G401 (cell line): ENCODE data around the gene ATXN1L. TPM values are rescaled to one million over a fixed set of nuclear protein-coding genes. Genes with fewer than 3 reads are reported as not detected.
"Not testable (repeated sequence)": the region's sequence is repeated elsewhere in the genome, so short reads cannot be mapped to it uniquely, and the experiment has no call there.

Source experiments
- DNase-seq: peaks from one replicate; pipeline ENCODE4 v3.0.0-alpha.2; 2015; ENCODE audit warnings: low spot score
- in situ Hi-C: cut with HindIII; loops from 2 replicates; pipeline ENCODE4 v1.10.0; 2016; ENCODE audit warnings: low sequenced_read_pairs, mixed read lengths
- total RNA-seq: library from RNA; depleted of rRNA; stranded (reverse); fragments of >200 nt; shearing (Covaris generic); gene quantifications from 2 replicates; pipeline ENCODE4 v1.2.3, GENCODE V29; 2014

Gene ATXN1L
- total RNA-seq, 1 experiment from 2014 or later = 5.7 TPM

GRCh38 chr16:71851746-71852145, 6.0 kb downstream of the ATXN1L start:
- DNase-seq = no peak
- in situ Hi-C loops = no loop called here

DNA sequence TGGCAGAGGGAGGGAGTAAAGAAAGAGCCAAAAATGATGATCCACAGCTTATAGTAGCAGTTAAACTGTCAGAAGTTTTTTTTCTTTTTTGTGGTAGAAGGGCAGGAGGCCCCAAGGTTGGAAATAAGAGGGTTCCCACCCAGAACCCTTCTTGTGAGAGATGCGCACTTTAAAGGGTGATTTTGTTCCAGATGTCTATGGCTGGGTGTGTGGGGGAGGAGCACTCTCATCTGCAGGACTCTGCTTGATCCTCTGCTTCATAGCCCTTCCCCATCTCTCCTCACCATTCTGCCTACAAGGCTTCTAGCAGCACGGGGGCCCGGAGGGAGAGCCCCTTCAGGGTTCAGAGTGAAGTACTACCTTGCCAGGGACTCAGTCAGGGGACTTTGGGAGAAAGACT, 6.4 kb downstream of the ATXN1L start:
- no peak for DNase-seq
- in situ Hi-C loops = no loop called here

GRCh38 chr16:71852561-71852960, 6.8 kb downstream of the ATXN1L start:
- no peak for DNase-seq
- in situ Hi-C loops = no loop called here

DNA sequence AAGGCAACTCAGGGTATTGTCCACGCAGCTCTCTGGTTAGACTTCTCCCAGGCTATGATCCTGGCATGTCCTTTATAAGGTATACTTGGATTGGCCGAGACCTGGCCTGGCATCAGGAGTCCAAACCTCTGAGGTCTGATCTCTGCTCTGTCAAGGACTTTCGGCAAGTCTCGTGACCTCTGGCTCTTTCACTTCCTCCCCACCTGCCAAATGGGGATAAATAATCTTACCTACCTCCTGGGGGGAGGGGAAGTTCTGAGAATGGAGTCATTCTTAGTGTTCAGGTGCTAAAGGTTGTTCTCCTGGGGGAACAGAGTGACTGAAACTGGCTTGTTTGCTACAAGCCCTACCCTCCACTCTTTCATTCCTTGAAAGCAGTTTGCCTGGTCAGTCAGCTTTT, 7.6 kb downstream of the ATXN1L start:
- in situ Hi-C loops = no loop called here
- no peak for DNase-seq

GRCh38 chr16:71854369-71854948, 8.7 kb downstream of the ATXN1L start:
- in situ Hi-C loops = no loop called here
- DNase-seq = no peak

DNA sequence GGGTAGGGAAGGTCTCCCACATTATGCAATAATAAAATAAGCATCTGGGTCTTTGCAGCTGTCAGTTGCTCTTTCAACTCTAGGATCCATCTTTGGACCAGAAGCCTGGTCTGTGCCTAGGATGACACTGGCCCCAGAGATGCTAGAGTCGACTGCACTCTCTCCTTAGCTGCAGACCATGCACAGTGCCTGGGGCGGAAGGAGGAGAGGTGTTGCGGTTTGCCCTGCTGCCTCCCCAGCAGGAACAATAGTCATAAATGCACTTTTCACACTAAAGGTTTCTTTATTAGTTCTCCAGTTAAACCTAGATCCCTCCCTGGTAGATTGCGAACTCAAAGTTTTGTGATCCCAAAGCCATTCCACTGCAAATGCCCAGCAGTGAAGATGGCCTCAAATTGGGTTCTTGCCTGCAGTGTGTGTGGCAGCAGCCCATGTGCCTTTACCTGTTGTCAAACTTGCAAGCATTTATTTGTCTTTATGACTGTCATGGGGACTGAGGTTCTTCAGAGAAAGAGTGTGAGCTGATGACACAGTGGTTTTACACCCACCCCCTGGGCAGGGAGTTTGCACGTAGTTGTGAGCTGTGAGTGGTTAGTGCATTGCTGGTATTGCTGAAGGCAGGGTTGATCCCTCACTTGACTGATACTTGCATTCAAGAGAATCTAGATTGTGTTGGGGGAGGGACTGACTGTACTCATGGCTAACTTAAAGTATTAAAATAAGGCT, 10.3 kb downstream of the ATXN1L start:
- DNase-seq = no peak
- in situ Hi-C loops = no loop called here

- in situ Hi-C loops = no loop called here
- DNase-seq = no peak
Observed at GRCh38 chr16:71859762-71860521, 14.2 kb downstream of the ATXN1L start.

DNA sequence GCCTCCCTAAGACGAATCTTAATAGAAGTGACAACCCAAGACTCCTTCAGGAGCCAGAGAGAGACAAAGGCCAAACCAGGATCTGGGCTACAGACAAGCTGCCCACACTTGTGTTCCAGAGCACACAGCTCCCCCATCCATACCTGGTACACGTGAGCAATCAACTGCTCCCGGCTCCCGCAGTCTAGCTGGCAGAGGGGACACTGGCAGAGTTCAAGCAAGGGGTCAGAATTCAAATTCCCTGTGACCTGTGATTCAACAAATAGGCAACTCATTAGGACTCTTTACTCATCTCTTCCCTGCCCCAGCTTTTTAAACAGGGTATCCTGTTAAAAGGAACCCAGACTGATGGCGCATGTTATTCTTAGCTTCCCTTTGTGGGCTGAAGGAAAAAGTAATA, 18.2 kb downstream of the ATXN1L start:
- in situ Hi-C loops = no loop called here
- no peak for DNase-seq

DNA sequence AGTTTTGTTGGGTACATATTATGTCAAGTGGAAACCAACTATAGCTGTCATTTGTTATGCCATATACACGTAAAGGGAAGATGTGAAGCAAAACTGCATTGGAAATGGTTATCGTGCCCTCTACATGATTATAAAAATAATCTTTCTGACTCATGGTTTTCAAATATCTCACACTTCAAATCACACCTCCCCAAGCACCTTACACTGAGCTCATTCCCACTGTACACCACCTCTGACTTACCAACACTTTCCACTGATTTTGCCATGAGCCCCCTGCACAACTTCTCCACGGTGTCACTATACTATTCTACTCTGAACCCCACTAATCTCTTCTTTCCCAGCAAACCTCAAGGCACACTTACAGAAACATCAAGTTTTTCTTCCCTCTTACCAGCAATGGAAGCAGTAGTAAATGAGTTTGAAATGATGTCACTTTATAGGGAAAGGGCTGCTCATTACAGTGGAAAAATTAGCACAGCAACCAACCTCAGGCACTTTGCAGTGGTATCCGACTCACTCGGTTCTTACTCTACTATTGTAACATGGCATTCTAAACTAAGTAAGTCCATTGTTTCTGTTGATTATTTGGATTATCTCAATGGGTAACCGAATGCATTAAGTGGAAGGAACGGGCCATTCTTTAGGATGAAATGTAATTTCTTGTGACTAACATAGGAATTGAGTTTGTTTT, 19.5 kb downstream of the ATXN1L start:
- in situ Hi-C loops = no loop called here
- DNase-seq = no peak

DNA sequence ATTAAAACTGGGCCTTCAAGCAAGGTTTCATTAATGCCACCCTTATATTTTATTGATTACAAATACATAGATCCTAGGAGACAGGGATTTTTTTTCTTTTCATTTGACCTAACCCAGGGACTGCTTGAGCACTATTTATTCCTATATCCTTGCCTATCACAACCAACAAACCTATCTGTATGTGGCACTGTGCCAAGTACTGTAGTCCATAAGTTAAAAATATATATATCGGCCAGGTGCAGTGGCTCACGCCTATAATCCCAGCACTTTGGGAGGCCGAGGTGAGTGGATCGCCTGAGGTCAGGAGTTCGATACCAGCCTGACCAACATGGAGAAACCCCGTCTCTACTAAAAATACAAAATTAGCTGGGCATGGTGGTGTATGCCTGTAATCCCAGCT, 21.4 kb downstream of the ATXN1L start:
- in situ Hi-C loops, DNase-seq: not testable (repeated sequence)

DNA sequence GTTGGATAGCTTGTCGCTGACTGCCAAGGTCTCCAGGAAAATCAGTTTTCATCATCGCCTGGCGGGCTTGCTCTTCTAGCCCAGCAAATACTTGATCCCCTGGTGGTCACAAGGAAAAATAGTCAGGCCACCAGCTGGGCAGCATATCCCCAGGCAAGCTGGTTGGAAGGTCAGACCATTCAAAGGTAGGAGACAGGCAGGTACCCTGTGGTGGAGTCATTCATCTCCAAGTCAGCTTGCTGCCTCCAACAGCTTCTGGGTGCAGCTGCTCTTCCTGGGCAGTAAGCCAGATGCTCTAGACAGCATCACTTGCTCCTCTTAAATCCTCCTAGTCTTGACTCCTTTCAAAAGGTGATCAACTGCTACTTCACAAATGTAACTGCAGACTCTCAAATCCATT, 22.2 kb downstream of the ATXN1L start:
- in situ Hi-C loops = no loop called here
- DNase-seq = peak; percentile 80

DNA sequence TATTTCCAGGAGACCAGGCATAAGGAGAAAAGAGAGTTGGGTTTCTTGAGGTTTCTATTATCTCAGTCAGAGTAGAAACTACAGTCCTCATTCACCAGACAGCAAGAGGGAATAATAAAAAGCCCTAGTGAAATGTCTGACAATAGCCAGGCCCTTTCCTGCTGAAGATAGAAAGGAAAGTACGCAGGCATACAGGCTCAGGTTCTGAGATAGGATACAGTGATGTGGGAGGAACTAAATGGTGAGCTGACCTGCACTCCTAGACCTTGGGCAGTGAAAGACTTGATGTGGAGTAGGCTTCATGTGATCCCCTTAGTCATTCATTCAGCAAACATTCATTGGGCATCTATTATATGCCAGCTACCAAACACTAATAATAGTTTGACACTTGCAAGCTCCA, 23.3 kb downstream of the ATXN1L start:
- DNase-seq = no peak
- in situ Hi-C loops = no loop called here

DNA sequence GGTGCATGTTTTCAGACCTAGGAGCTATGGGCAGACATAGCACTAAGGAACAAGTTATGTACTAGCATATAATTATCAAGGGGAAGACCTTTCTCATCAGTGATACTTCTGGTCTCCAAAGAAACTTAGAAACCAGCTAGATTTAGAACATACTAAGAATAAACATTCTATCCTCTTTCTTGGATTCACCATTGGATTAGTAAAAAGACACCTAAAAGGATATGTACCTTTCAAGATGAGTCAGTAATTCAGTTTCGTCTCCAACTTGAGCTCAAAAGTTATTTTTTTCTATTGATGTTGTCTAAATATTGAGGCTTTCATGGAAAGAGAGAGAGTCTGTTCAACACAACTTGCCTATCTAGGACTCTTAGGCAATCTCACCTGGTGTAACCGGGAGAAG, 25.0 kb downstream of the ATXN1L start:
- in situ Hi-C loops = loop anchor here (5.0 to 10.0 kb wide), 2 partner anchors 64 to 84 kb away; no protein-coding TSS in a partner anchor
- DNase-seq = no peak

- in situ Hi-C loops = loop anchor here (5.0 to 10.0 kb wide), 2 partner anchors 62 to 86 kb away; no protein-coding TSS in a partner anchor
- no peak for DNase-seq
Observed at GRCh38 chr16:71873199-71873598, 27.4 kb downstream of the ATXN1L start.

- in situ Hi-C loops = loop anchor here (10.0 kb wide), 1 partner anchor 56 kb away; no protein-coding TSS in a partner anchor
Observed at GRCh38 chr16:71878911-71879310, 33.1 kb downstream of the ATXN1L start.

GRCh38 chr16:71880176-71880575, 34.4 kb downstream of the ATXN1L start:
- no peak for DNase-seq
- in situ Hi-C loops = no loop called here

More at GRCh38 chr16:71878911-71879310, 33.1 kb downstream of the ATXN1L start:
- no peak for DNase-seq

DNA sequence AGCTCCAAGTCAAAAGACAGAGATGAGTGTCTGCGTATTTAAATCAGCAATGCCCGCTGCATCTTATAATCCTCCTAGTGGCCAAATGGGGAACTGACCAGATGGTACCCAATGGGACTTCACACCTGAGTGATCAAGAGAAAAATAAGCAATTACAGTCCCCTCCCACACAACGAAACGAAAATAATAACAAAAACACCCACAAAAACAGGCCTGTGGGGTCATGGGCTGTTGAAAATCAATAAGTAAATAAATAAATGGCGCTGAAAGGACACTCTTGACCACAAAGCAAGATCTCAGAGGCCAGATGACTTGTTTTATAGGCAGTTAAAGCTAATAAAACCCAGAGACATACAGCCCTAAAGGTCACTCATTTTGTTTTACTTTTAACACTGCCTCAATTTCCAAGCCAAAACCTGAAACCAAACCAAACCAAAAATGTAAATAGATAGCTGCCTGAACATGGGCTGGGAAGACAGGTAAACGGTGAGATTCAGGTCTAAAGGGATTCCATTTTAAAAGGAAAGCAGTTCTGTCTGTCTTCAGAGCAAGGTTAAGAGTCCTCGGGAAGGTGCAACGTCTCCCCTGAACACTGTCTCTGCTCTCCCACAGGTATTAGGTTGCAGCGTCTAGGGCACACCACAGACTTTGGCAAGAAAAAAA, 36.9 kb downstream of the ATXN1L start:
- in situ Hi-C loops = no loop called here
- DNase-seq = peak; percentile 96

DNA sequence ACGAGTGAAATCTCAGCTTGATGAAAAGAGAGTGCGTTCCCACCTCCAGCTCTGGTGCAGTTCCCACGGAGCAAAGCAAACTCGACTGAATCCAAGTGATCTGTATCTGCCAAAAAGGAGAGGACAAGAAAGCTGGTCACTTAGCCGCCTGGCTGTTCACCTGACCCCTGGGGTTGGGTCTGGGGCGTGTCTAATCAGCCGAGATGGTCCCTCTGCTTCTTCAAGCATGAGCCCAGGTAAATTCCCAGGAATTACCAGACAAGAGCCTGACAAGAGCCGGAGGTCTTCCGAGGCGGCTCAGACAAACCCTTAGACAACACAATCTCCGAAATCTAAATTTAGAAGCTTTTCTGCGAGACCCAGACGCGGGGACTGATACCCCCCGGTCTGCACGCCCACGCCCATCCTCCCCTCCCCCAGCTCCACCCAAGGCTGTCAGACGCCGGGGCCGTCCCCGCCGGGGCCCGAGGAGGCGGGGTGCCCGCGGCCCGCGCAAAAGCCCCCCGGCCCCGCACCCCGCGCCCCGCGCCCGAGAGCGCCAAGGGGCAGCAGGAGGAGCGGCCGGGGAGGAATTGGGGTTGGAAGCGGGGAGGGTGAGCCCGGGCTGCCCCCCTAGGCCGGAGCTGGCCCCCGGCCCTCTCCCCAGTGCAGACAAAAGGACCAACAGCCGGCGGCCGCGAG, 37.5 kb downstream of the ATXN1L start:
- peak; percentile 75 for DNase-seq
- in situ Hi-C loops = no loop called here
